NCI-H146 treated with DMSO at 0.1 percent for 48 hours (cell line): ENCODE data around the gene MYO6.
"Not testable (repeated sequence)": the region's sequence is repeated elsewhere in the genome, so short reads cannot be mapped to it uniquely, and the experiment has no call there.

Experiments
- DNase-seq: peaks from one replicate; lab custom pipeline; 2025; ENCODE audit not compliant: unreplicated experiment; lab: John Stamatoyannopoulos, UW

MYO6 gene

GRCh38 chr6:75748743-75749538, at the start of gene MYO6:
Gene MYO6, plus strand, starts transcription at chr6:75749239. Its CDS starts 68,309 bp downstream, at chr6:75817548.
- peak; percentile 73 for DNase-seq

DNA sequence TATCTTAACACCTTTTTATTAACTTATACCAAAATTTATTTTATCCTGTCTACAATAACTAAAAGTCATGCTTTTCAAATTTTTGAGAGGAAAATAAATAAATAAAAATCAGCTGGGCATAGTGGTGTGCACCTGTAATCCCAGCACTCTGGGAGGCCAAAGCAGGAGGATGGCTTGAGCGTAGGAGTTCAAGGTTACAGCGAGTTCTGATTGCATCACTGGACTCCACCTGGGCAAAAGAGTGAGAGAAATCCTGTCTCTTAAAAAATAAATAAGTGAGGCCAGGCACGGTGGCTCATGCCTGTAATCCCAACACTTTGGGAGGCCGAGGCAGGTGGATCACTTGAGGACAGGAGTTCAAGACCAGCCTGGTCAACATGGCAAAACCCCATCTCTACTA, 40.7 kb upstream of the MYO6 start:
- DNase-seq: not testable (repeated sequence)

GRCh38 chr6:75711173-75711572, 37.9 kb upstream of the MYO6 start:
- DNase-seq: no peak

GRCh38 chr6:75719133-75719532, 29.9 kb upstream of the MYO6 start:
- DNase-seq: no peak

DNA sequence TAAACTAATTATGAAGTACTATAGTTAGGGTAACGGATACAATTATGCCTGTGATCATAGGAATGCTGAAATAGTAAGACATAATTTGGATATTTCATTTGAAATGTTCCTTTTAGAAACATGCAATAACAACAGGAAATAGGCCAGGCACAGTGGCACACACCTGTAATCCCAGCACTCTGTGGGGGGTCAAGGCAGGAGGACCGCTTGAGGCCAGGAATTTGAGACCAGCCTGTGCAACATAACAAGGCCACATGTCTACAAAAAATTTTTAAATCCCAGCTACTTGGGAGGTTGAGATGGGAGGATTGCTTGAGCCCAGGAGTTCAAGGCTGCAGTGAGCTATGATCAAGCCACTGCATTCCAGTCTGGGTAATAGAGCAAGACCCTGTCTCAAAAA, 25.7 kb upstream of the MYO6 start:
- no peak for DNase-seq

GRCh38 chr6:75727206-75727605, 21.8 kb upstream of the MYO6 start:
- DNase-seq: no peak

GRCh38 chr6:75731029-75731428, 18.0 kb upstream of the MYO6 start:
- not testable (repeated sequence) for DNase-seq

GRCh38 chr6:75735491-75736186, 13.4 kb upstream of the MYO6 start:
- no peak for DNase-seq

DNA sequence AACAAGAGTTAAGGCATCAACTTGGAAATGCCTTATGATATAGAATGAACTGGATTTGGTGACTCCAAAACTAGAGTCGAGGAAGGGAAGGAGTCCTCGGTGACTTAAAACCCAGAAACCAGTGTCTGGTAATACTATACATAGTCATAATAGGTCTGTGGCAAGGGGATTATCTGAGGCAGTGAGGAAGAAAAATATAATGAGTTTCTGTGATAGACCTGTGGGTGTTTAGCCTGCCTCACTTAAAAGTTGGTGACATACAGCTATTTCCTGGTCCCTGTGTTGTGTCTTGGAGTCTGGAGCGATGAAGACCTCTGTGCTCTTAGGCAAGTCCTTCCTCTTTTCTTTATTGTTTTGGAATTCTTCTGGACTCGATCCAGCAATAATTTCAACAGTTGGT, 5.1 kb upstream of the MYO6 start:
- DNase-seq: no peak

DNA sequence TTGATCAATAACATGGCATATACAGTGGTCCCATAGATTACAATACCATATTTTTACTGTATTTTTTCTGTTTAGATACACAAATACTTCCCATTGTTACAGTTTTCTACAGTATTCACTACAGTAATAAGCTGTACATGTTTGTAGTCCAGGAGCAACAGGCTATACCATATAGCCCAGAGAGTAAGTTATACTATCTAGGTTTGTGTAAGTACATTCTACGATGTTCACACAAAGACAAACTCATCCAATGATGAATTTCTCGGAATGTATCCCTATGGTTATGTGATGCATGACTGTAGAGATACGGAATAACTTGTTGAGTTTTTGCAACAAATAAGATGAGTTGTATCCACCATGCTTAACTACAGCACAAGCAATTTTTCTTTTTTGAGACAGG, 3.6 kb upstream of the MYO6 start:
- DNase-seq: no peak

- peak; percentile 25 for DNase-seq
These were observed 2.8 kb upstream of the MYO6 start for GRCh38 chr6:75746221-75746620.

- DNase-seq: no peak
These were observed 1.7 kb upstream of the MYO6 start for GRCh38 chr6:75747152-75747992.

- no peak for DNase-seq
These were observed 866 bp upstream of the MYO6 start for GRCh38 chr6:75748003-75748742.

DNA sequence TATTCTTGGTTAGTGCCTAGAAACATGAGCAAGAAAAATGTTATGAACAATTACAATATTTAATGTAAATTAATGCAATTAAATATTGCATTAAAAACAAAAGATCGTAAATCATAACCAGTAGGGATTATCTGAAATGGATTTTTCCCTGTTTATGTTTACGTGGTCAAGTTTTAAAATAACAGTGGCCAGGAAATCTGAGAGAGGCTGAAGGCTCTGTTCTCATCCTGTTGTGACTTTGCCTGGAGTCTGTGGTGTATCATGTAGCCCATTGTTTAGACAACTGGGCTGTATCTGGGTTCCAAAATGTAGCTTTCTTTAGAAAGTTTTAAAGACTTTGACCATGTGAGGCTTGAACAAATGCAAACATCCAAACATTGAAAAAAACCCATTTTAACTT, 2.4 kb downstream of the MYO6 start:
- DNase-seq: no peak

- no peak for DNase-seq
These were observed 3.3 kb downstream of the MYO6 start for GRCh38 chr6:75752365-75752764.

- DNase-seq: no peak
These were observed 6.7 kb downstream of the MYO6 start for GRCh38 chr6:75755704-75756103.

GRCh38 chr6:75757295-75757694, 8.3 kb downstream of the MYO6 start:
- DNase-seq: no peak

DNA sequence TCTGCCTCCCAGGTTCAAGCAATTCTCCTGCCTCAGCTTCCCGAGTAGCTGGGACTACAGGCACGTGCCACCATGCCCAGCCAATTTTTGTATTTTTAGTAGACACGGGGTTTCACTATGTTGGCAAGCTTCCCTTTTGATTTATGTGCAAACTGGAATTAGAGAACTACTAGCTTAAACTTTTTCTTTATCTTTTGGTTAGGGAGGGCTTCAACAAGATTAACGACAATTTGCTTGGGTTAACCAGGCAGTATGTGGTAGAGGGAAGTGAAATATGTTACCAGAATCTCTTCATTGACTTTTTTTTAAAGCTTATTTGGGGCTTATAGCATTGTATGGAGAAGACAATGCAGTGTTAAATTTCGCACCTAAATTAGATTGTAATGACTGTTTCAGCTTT, 9.0 kb downstream of the MYO6 start:
- DNase-seq: no peak

GRCh38 chr6:75759207-75759606, 10.2 kb downstream of the MYO6 start:
- DNase-seq: no peak

DNA sequence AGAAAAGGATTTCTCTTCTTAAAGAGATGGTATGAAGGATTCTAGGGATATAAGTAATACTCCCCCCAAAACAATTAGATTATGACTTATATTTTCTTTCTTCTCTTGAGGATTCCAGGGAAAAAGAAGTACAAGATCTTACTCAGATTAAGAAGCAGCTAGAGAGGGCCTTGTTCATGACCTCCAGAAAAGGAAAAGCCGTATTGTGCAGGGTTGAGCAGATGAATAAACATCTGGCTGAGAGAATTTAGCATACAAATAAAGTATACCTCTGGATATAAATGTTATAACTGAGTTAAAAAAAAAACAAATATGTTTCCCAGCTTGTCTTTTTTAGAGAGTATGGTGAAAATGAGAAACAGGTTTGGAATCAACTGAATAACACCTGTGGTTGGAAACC, 11.3 kb downstream of the MYO6 start:
- no peak for DNase-seq

DNA sequence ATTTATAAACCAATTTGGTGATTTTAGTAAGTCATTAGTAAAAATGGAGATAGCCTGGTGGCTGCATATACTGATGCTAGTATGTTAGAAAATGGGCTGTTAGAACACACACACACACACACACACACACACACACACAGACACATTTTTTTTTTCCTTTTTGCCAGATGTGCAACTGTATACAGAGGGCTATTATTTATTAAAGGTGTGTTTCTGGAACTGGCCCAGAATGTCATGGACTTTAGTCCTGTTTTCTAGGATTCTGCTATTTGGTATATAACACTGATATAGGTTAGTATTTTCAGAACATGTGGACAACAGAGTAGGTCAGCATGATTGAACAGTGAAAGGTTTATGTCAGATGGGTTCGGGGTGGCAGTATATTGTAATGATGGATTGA, 12.4 kb downstream of the MYO6 start:
- DNase-seq: no peak
